ENCODE results near the gene DDX25.

GRCh38 chr11:125975634-125976033, 71.3 kb downstream of the DDX25 start:
- TF ChIP-seq CTCF (conservative IDR thresholded peaks at IDR 0.05; ENCODE audit: low read depth, low read length), result no peak
- TF ChIP-seq EZH2 (IDR thresholded peaks at IDR 0.05; ENCODE audit: borderline replicate concordance, low read depth, low read length, poor library complexity, severe bottlenecking), result no peak

All from A673 (cell line).